ENCODE results near the gene NKAIN4.

Gene NKAIN4
- total RNA-seq, result 0 to 1.4 (median 0) reads per million in 17 experiments

GRCh38 chr20:63254232-63254605 is at the start of gene NKAIN4:
NKAIN4 (minus strand) TSS chr20:63254463; CDS start chr20:63254450, 13 bp downstream.
- no peak for DNase-seq

- no peak for DNase-seq
These were observed 48.9 kb upstream of the NKAIN4 start for GRCh38 chr20:63303095-63303666.

- DNase-seq, result no peak
These were observed 47.4 kb upstream of the NKAIN4 start for GRCh38 chr20:63301671-63302070.

DNA sequence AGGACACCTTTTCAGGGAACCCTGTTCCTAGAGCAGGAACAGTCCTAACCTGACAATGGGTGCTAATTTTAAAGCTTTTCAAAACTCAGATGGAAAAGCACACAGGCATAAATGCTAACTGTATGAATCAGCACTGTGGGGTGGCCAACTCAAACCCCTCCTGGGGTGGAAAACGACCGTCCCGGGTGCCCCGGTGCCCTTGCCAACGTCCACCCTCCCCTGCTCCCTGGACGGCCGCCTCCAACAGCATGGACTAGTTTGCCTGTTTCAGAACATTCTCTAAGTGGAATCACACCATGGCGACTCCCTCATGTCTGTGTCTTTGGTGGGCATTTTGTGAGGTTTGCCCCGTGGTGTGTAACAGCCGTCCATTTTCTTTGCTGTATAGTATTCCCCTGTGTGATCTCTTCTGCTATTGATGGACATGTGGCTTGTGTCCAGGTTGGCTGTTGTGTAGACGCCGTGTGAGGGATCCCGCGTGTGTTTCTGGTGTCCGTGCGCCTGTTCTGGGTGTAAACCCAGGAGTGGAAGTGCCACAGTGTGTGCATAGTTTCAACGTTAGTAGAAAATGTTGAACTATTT is 44.6 kb upstream of the NKAIN4 start:
- no peak for DNase-seq

GRCh38 chr20:63297796-63298572 is 43.7 kb upstream of the NKAIN4 start:
- DNase-seq, result no peak

GRCh38 chr20:63297371-63297781 is 43.1 kb upstream of the NKAIN4 start:
- DNase-seq, result no peak

DNA sequence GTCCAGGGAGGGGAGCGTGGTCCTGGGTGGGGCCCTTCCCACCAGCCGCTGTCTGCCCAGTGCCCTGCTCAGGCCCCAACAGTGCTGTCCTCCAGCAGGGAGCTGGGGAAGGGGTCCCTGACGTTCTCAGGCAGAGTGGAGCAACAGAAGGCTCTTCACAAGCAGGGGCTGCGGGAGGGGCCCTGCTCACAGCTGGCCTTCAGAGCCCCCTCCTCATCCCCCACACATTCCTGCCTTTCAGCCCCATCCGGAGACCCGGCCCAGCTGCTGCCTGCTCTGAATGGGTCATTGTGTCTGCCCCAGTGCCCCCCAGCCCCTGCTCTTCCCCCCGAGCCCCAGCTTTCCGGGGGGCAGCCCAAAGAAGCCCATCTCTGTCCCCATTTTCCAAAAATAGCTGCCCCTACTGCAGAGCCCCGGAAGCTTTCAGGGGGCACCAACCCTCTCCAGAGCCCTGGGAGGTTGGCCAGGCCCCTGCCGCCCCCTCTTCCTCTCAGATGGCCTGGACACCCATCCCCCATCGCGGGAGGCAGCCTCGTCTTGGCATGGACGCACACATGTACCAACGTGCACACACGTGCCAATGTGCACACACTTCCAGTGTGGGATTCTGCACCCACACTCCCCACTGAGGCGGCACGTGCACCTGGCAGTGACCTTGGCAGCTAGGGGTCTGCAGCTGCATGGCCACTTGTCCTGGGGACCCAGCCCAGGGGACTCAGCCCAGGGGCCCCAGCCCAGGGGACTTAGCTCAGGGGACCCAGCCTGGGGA is 42.5 kb upstream of the NKAIN4 start:
- DNase-seq, result no peak

DNA sequence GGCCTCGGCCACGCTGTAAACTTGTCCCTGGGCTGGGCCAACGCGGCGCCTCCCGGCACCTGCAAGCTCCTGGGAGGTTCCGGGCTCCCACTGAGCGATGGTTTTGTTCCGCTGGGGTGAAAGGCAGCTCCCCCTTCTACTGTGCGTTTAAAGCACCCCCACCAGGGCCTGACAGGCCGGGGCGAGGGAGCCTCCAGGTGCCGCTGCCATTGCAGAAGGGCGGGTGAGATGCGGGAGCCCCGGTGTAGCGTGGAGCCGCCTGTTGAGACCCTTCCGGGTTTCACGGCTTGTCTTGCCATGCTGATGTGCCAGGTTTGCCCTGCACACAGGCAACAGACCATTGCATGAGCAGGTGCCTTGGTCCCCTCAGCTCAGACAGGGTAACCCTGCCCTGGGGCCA is 41.6 kb upstream of the NKAIN4 start:
- DNase-seq, result no peak

DNA sequence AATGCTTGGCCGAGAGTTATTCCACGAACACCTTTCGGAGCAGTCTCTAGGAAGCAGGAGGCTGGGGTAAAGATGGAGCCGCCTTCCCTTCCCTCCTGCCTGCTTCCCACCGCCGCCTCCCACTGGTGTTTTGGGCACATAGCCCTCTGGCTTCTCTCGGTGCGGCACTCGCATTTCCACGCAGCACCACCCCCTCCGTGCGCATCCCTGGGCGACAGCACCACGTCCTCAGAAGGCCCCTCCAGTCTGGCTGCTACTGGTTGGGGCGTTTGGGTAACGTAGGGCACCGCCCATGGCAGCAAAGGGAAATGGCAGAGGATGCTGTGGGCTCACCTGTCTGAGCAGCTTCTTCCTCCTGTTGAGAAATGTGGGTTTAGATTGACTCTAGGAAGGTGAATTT is 41.2 kb upstream of the NKAIN4 start:
- no peak for DNase-seq

GRCh38 chr20:63295018-63295417 is 40.8 kb upstream of the NKAIN4 start:
- DNase-seq, result no peak

- no peak for DNase-seq
These were observed 40.3 kb upstream of the NKAIN4 start for GRCh38 chr20:63294536-63294900.

- DNase-seq, result no peak
These were observed 39.7 kb upstream of the NKAIN4 start for GRCh38 chr20:63293871-63294535.

DNA sequence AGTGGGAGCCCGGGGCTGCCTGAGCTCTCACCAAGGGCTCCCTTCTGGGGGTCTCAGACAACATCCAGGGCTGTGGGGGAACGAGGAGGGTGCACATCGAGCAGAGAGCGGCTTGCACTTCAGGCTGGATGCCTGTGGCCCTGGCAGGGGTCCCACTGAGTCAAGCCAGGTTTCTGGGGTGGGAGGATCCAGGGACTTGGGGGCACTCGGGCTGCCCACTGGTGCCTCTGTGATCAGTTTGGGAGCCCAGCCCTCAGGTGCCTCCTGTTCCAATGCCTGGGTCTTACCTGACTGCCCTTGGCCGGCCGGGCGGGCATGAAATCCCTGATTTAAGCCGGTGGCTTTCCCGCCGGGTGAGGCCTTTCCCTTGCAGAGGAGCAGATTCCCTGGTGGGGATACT is 39.2 kb upstream of the NKAIN4 start:
- no peak for DNase-seq

DNA sequence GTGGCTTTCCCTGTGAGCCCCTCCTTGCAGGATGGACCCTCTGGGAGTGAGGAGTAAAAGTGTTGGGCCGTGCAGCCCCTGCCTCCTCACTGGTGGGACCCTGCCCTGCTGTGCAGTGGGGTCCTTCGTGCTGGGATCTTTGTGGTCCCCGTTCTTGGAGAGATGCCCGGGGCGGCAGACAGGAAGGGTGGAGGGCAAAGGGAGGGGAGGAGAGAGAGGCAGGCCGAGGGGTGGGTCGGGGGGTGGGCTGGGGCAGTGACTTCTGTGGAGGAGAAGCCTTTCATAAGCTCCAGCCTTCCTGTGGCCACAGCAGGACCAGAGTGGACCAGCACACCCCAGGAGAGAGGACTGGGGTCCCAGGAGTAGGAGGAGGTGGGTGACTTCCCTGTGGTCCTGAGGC is 38.6 kb upstream of the NKAIN4 start, which contains the start of gene COL20A1:
TSS of gene COL20A1 (plus strand) at position 283 of the 400 bp plus-strand sequence. CDS start 1,922 bp downstream, outside the sequence.
- DNase-seq, result no peak

DNA sequence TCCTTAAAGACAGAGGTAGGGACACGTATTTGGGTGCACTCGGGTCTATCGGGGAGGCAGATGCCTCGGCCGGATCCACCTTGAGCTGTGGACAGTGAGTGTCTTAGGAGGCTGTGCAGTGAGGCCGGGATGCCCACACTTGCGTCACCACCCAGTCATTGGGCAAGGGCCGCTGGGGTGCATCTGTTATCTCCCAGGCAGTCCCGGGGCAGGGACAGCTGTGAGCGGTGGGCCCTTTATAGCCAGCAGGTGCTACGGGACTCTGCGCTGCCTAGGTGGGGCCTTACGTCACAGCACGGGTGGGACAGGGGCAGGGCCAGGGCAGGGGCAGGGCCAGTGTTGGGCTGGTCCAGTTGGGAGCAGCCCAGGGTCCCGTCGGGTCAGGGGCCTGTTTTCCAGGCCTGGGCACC is 38.0 kb upstream of the NKAIN4 start:
- no peak for DNase-seq

DNA sequence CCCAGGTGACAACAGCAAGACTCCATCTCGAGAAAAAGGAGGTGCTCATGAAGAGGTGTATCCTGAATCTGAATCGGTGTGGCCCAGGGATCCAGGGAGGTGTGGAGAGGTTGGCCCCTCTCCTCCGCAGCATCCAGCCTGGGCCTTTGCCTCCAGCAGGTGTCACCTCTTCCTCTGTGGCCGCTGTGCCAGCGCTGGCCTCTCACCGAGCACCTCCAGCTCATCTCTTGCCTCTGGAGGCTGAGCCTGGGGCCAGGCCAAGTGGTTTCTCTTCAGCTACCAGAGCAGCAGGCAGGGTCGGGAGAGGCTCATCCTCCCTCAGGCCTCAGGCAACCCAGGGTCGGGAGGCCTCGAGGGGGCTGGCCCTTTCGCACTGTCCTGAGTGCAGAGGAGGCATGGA is 37.5 kb upstream of the NKAIN4 start:
- DNase-seq, result no peak

GRCh38 chr20:63290677-63291472 is 36.6 kb upstream of the NKAIN4 start:
- peak; percentile 42 to 67 (median 56) for DNase-seq

- DNase-seq, result no peak
These were observed 35.9 kb upstream of the NKAIN4 start for GRCh38 chr20:63290136-63290676.

GRCh38 chr20:63289311-63290135 is 35.3 kb upstream of the NKAIN4 start:
- no peak for DNase-seq

- no peak for DNase-seq
These were observed 34.5 kb upstream of the NKAIN4 start for GRCh38 chr20:63288581-63289251.
